DND-41 (cell line): ENCODE results near the gene IL4.

ENCODE experiments used
- ATAC-seq: fragments of 200-7000 bp; cut with Tn5 transposase; 3 replicates; pipeline ENCODE4 v1.9.1; 2021; ENCODE audit warnings: low read depth; ENCODE audit not compliant: insufficient read depth
- DNase-seq: peaks from one replicate; pipeline ENCODE4 v3.0.0-alpha.2; 2020
- H2AFZ ChIP-seq: 2 replicates; pipeline ENCODE4 v1.6.0; 2012; ENCODE audit warnings: low read depth, low read length
- H3K27ac ChIP-seq: 2 replicates; pipeline ENCODE4 v1.5.1; 2012; ENCODE audit warnings: low read length, inconsistent platforms
- H3K27me3 ChIP-seq: fragments of 200-600 bp; sonication (generic); 2 replicates; pipeline ENCODE4 v1.6.0; 2012; ENCODE audit warnings: low read length, mild to moderate bottlenecking, inconsistent platforms; ENCODE audit not compliant: insufficient read depth, poor library complexity
- H3K36me3 ChIP-seq: 2 replicates; pipeline ENCODE4 v1.5.1; 2012; ENCODE audit warnings: low read length, inconsistent platforms; ENCODE audit not compliant: insufficient read depth
- H3K4me1 ChIP-seq: 2 replicates; pipeline ENCODE4 v1.5.1; 2012; ENCODE audit warnings: mild to moderate bottlenecking, low read length; ENCODE audit not compliant: insufficient read depth
- H3K4me2 ChIP-seq: 2 replicates; pipeline ENCODE4 v1.6.0; 2012; ENCODE audit warnings: mild to moderate bottlenecking, moderate library complexity, low read length, inconsistent platforms; ENCODE audit not compliant: insufficient read depth
- H3K4me3 ChIP-seq, 2 experiments: fragments of 200-600 bp in 1 of 2; shearing (Covaris generic) in 1 of 2; 2 replicates each; pipeline ENCODE4 v1.5.1; 2012 to 2016; ENCODE audit warnings: inconsistent platforms in 2 of 2, low read length in 2 of 2, mild to moderate bottlenecking in 2 of 2, low read depth in 1 of 2, moderate library complexity in 1 of 2
- H3K79me2 ChIP-seq: 2 replicates; pipeline ENCODE4 v1.6.0; 2012; ENCODE audit warnings: low read length, inconsistent platforms; ENCODE audit not compliant: insufficient read depth
- H3K9ac ChIP-seq: 2 replicates; pipeline ENCODE4 v1.6.0; 2012; ENCODE audit warnings: low read depth, mild to moderate bottlenecking, inconsistent platforms, low read length, moderate library complexity
- H3K9me3 ChIP-seq: 2 replicates; pipeline ENCODE4 v1.5.1; 2012; ENCODE audit warnings: low read length, moderate library complexity, mild to moderate bottlenecking, inconsistent platforms; ENCODE audit not compliant: insufficient read depth, severe bottlenecking
- H4K20me1 ChIP-seq: 2 replicates; pipeline ENCODE4 v1.6.0; 2012; ENCODE audit warnings: low read length; ENCODE audit not compliant: insufficient read depth
- CTCF ChIP-seq: IDR thresholded peaks from 2 replicates; pipeline ENCODE4 v1.5.1; 2012; ENCODE audit warnings: borderline replicate concordance, low read length, moderate library complexity, mild to moderate bottlenecking; ENCODE audit not compliant: poor library complexity, severe bottlenecking; ENCODE audit errors: extremely low read depth
- EZH2 ChIP-seq: IDR thresholded peaks from 3 replicates; pipeline ENCODE4 v1.6.1; 2012; ENCODE audit warnings: borderline replicate concordance, low read depth, mild to moderate bottlenecking, moderate library complexity, low read length, inconsistent platforms; ENCODE audit not compliant: severe bottlenecking

IL4 gene

GRCh38 chr5:132695956-132696355 lies 22.2 kb downstream of the IL4 start:
- no peak overlapping the region for H2AFZ ChIP-seq

GRCh38 chr5:132704875-132705274 lies 31.1 kb downstream of the IL4 start:
- TF ChIP-seq EZH2 = no peak
- TF ChIP-seq CTCF = no peak
- Histone ChIP-seq H3K36me3 (peaks cover 33% of the 10 kb centered on the region), H3K4me1 (no peaks in the 10 kb centered on the region), H4K20me1 (no peaks in the 10 kb centered on the region), H2AFZ (no peak overlapping the region), H3K79me2 (no peaks in the 10 kb centered on the region), H3K9ac (no peak overlapping the region), H3K27me3 (no peaks in the 10 kb centered on the region), H3K27ac (no peak overlapping the region), H3K4me3 (no peak overlapping the region), H3K9me3 (no peaks in the 10 kb centered on the region), H3K4me2 (no peak overlapping the region)
- DNase-seq (no peak), ATAC-seq (no peak)

More at GRCh38 chr5:132695956-132696355, 22.2 kb downstream of the IL4 start:
- peaks cover 42% of the 10 kb centered on the region for H3K36me3 ChIP-seq
- no peak overlapping the region for H3K27ac ChIP-seq
- no peaks in the 10 kb centered on the region for H3K9me3 ChIP-seq
- ATAC-seq = no peak
- H3K4me3 ChIP-seq = no peak overlapping the region
- H4K20me1 ChIP-seq = no peaks in the 10 kb centered on the region
- DNase-seq = no peak
- TF ChIP-seq EZH2 (no peak), CTCF (no peak)
- no peak overlapping the region for H3K9ac ChIP-seq
- H3K79me2 ChIP-seq = no peaks in the 10 kb centered on the region
- H3K4me1 ChIP-seq = peaks cover 5% of the 10 kb centered on the region; the same call in 1 of the 2 replicates
- H3K4me2 ChIP-seq = no peak overlapping the region
- no peaks in the 10 kb centered on the region for H3K27me3 ChIP-seq

- Histone ChIP-seq H3K27ac (no peak overlapping the region), H3K27me3 (no peaks in the 10 kb centered on the region), H3K9me3 (no peaks in the 10 kb centered on the region), H3K4me3 (no peak overlapping the region), H2AFZ (no peak overlapping the region), H4K20me1 (no peaks in the 10 kb centered on the region), H3K4me1 (no peaks in the 10 kb centered on the region), H3K36me3 (peaks cover 5% of the 10 kb centered on the region; the same call in 1 of the 2 replicates), H3K9ac (no peak overlapping the region), H3K79me2 (no peaks in the 10 kb centered on the region), H3K4me2 (no peak overlapping the region)
- TF ChIP-seq CTCF = no peak
- no peak for ATAC-seq
- no peak for DNase-seq
Measured at GRCh38 chr5:132708645-132709044, 34.9 kb downstream of the IL4 start.
